Urinary bladder (tissue), 4 donors: Measurements from ENCODE around the gene TAB2. TPM values are rescaled to one million over a fixed set of nuclear protein-coding genes. Genes with fewer than 3 reads are reported as not detected.

Experiments used
- DNase-seq: peaks from one replicate; pipeline ENCODE4 v3.0.0-alpha.2; 2015; ENCODE audit errors: extremely low spot score
- H3K27ac ChIP-seq: one replicate; pipeline ENCODE4 v1.5.1; 2013; ENCODE audit warnings: low read depth, mild to moderate bottlenecking, moderate library complexity
- H3K36me3 ChIP-seq: one replicate; pipeline ENCODE4 v1.6.1; 2013; ENCODE audit warnings: mild to moderate bottlenecking, moderate library complexity; ENCODE audit not compliant: insufficient read depth
- H3K4me1 ChIP-seq: one replicate; pipeline ENCODE4 v1.6.1; 2013; ENCODE audit warnings: mild to moderate bottlenecking, moderate library complexity; ENCODE audit not compliant: insufficient read depth
- H3K4me3 ChIP-seq: one replicate; pipeline ENCODE4 v1.5.1; 2013; ENCODE audit warnings: low read depth, low read length
- WGBS: extraction: QIAGEN DNeasy Blood & Tissue Kit; methylation state at CpG from one replicate; pipeline ENCODE4 v1.1.7; 2013; 5-methylcytosine and 5-hydroxymethylcytosine counted together
- polyA plus RNA-seq: library from polyadenylated mRNA; stranded (reverse); fragments of 200-250 nt; gene quantifications from one replicate; pipeline ENCODE4 v1.2.3, GENCODE V29; 2013
- total RNA-seq: library from RNA; depleted of rRNA; stranded (reverse); fragments of >200 nt; gene quantifications from one replicate; pipeline ENCODE4 v1.2.3, GENCODE V29; 2014
- donor health status: healthy with polysubstance abuse.
- donor health status: healthy.

The TAB2 gene
- total and polyA plus RNA-seq, 2 donors, result 42.2 to 78.3 TPM

GRCh38 chr6:149380523-149380922, 63.0 kb downstream of the TAB2 start:
- DNase-seq, result no peak
- Histone ChIP-seq H3K4me1 (no peaks in the 10 kb centered on the region), H3K4me3 (no peak overlapping the region), H3K36me3 (peaks cover 7% of the 10 kb centered on the region), H3K27ac (no peak overlapping the region)

DNA sequence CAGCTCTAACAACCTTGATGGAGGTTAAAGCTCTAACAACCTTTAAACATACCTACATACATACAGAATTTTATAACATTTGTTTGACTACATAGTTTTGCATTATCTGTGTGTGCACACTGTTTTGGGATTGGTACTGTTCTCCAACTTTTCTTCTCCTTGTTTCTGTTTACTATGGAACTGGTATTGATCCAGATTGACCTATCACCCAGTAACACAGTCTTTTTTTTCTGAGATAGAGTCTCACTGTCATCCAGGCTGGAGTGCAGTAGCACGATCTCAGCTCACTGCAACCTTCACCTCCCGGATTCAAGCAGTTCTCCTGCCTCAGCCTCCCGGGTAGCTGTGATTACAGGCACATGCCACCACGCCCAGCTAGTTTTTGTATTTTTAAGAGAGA, 65.9 kb downstream of the TAB2 start:
- no peak overlapping the region for H3K27ac ChIP-seq
- H3K4me3 ChIP-seq, result no peak overlapping the region
- 94% methylated on average over 4 of the region's 4 CpGs for WGBS
- no peaks in the 10 kb centered on the region for H3K4me1 ChIP-seq
- DNase-seq, result no peak
- H3K36me3 ChIP-seq, result peaks cover 4% of the 10 kb centered on the region

- no peak overlapping the region for H3K27ac ChIP-seq
- H3K36me3 ChIP-seq, result peaks cover 2% of the 10 kb centered on the region
- no peaks in the 10 kb centered on the region for H3K4me1 ChIP-seq
- no peak for DNase-seq
- no peak overlapping the region for H3K4me3 ChIP-seq
Observed at GRCh38 chr6:149384464-149384863, 67.0 kb downstream of the TAB2 start.

GRCh38 chr6:149385998-149386646, 68.6 kb downstream of the TAB2 start:
- WGBS, result 98% methylated on average over 5 of the region's 5 CpGs
- Histone ChIP-seq H3K4me1 (no peaks in the 10 kb centered on the region), H3K4me3 (no peak overlapping the region), H3K36me3 (peaks cover 2% of the 10 kb centered on the region), H3K27ac (no peak overlapping the region)
- no peak for DNase-seq

- no peak for DNase-seq
- H3K36me3 ChIP-seq, result peaks cover 2% of the 10 kb centered on the region
- H3K4me3 ChIP-seq, result no peak overlapping the region
- no peaks in the 10 kb centered on the region for H3K4me1 ChIP-seq
- 60% methylated on average over 1 of the region's 1 CpG for WGBS
- no peak overlapping the region for H3K27ac ChIP-seq
Observed at GRCh38 chr6:149387779-149388512, 70.4 kb downstream of the TAB2 start.

- Histone ChIP-seq H3K4me3 (no peak overlapping the region), H3K4me1 (no peaks in the 10 kb centered on the region), H3K27ac (no peak overlapping the region), H3K36me3 (no peaks in the 10 kb centered on the region)
- WGBS, result 85% methylated on average over 3 of the region's 3 CpGs
- DNase-seq, result no peak
Observed at GRCh38 chr6:149389509-149390297, 72.2 kb downstream of the TAB2 start.

- Histone ChIP-seq H3K4me3 (no peak overlapping the region), H3K4me1 (no peaks in the 10 kb centered on the region)
Observed at GRCh38 chr6:149392093-149392492, 74.6 kb downstream of the TAB2 start.

DNA sequence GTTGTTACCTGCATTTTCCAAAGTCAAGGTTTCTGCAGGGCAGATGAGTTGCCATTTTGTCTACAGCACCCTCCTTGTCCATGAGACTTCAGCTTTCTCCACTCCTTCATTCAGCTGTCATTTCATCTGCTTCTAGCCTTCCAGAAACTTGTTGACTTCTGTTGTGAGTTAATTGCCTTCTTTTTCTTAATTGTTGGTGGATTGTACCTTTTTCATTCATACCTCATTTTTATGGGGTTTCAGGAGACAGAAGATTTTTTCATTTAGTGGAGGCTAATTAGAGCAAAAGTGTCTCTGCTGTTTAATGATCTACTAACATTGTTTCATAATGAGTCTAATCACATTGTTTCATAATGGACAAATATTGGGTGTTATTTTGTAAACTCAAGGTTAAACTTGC, 75.0 kb downstream of the TAB2 start:
- H3K4me3 ChIP-seq, result no peak overlapping the region
- H3K4me1 ChIP-seq, result no peaks in the 10 kb centered on the region
- no peak for DNase-seq
- no peak overlapping the region for H3K27ac ChIP-seq
- H3K36me3 ChIP-seq, result no peaks in the 10 kb centered on the region

More at GRCh38 chr6:149392093-149392492, 74.6 kb downstream of the TAB2 start:
- H3K27ac ChIP-seq, result no peak overlapping the region
- WGBS, result 98% methylated on average over 6 of the region's 6 CpGs
- DNase-seq, result no peak
- H3K36me3 ChIP-seq, result no peaks in the 10 kb centered on the region

GRCh38 chr6:149393002-149393679, 75.6 kb downstream of the TAB2 start:
- H3K36me3 ChIP-seq, result peaks cover 2% of the 10 kb centered on the region
- DNase-seq, result no peak
- H3K27ac ChIP-seq, result no peak overlapping the region
- H3K4me1 ChIP-seq, result no peaks in the 10 kb centered on the region
- no peak overlapping the region for H3K4me3 ChIP-seq

- H3K36me3 ChIP-seq, result peaks cover 6% of the 10 kb centered on the region
- H3K4me1 ChIP-seq, result no peaks in the 10 kb centered on the region
- no peak overlapping the region for H3K27ac ChIP-seq
- no peak overlapping the region for H3K4me3 ChIP-seq
- DNase-seq, result no peak
Observed at GRCh38 chr6:149395185-149395584, 77.7 kb downstream of the TAB2 start.

- Histone ChIP-seq H3K27ac (no peak overlapping the region), H3K36me3 (peaks cover 7% of the 10 kb centered on the region), H3K4me1 (no peaks in the 10 kb centered on the region), H3K4me3 (no peak overlapping the region)
- WGBS, result 99% methylated on average over 6 of the region's 6 CpGs
- no peak for DNase-seq
Observed at GRCh38 chr6:149397384-149397783, 79.9 kb downstream of the TAB2 start.

GRCh38 chr6:149400050-149400449, 82.5 kb downstream of the TAB2 start, which contains the start of gene SUMO4:
TSS of gene SUMO4 (plus strand) at chr6:149400262. CDS start at chr6:149400392, 130 bp downstream.
- no peak for DNase-seq
- 98% methylated on average over 11 of the region's 11 CpGs for WGBS
- peaks cover 7% of the 10 kb centered on the region for H3K36me3 ChIP-seq
- H3K27ac ChIP-seq, result no peak within 1 kb of the TSS
- H3K4me3 ChIP-seq, result no peak within 1 kb of the TSS
- H3K4me1 ChIP-seq, result no peaks in the 10 kb centered on the region

DNA sequence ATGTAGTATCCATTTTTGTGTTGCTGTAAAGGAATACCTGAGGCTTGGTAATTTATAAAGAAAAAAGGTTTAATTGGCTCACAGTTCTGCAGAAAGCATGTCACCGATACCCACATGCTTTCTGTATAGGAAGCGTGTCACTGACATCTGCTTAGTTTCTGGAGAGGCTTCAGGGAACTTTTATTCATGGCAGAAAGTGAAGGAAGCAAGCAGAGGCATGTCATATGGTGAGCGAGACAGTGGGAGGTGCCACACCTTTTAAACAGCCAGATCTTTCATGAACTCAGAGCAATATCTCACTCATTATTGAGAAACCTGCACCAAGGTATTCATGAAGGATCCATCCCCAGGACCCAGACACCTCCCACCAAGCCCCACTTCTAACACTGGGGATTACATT, 86.0 kb downstream of the TAB2 start:
- peaks cover 5% of the 10 kb centered on the region for H3K36me3 ChIP-seq
- WGBS, result over 99% methylated on average over 3 of the region's 3 CpGs
- DNase-seq, result no peak

More for the DNA sequence above, 86.0 kb downstream of the TAB2 start:
- H3K27ac ChIP-seq, result no peak overlapping the region
- H3K4me3 ChIP-seq, result no peak overlapping the region
- no peaks in the 10 kb centered on the region for H3K4me1 ChIP-seq
